WTC11 (cell line): ENCODE measurements around the gene AKR1B15. TPM values are rescaled to one million over a fixed set of nuclear protein-coding genes. Genes with fewer than 3 reads are reported as not detected.

Source experiments
- ATAC-seq: fragments of 200-7000 bp; cut with Tn5 transposase; 2 replicates; pipeline ENCODE4 v1.10.0; 2021; ENCODE audit warnings: mild to moderate bottlenecking, moderate library complexity
- CTCF ChIA-PET: fragments of 300-600 bp; sonication (Branson Sonifier 250); formaldehyde crosslinking; loops from one replicate; lab custom pipeline; 2021; ENCODE audit warnings: antibody characterized with exemption; lab: Charles Lee
- POLR2A ChIA-PET: fragments of 350-600 bp; sonication (Branson Sonifier 250); formaldehyde crosslinking; loops from one replicate; lab custom pipeline; 2021; ENCODE audit warnings: antibody characterized with exemption; lab: Charles Lee
- DNase-seq: peaks from one replicate; pipeline ENCODE4 v3.0.0; 2021; ENCODE audit warnings: low spot score
- H3K27ac Mint-ChIP-seq: 2 replicates; pipeline ENCODE4 v1.8.0; 2021; ENCODE audit warnings: mixed read lengths
- H3K27me3 Mint-ChIP-seq: 2 replicates; pipeline ENCODE4 v1.8.0; 2021; ENCODE audit warnings: low read depth, mild to moderate bottlenecking, moderate library complexity, mixed read lengths
- H3K36me3 Mint-ChIP-seq: 2 replicates; pipeline ENCODE4 v1.8.0; 2021; ENCODE audit warnings: mixed read lengths
- H3K4me1 Mint-ChIP-seq: 2 replicates; pipeline ENCODE4 v1.8.0; 2022; ENCODE audit warnings: mixed read lengths
- H3K4me3 Mint-ChIP-seq: 2 replicates; pipeline ENCODE4 v1.8.0; 2021; ENCODE audit warnings: mild to moderate bottlenecking, moderate library complexity, mixed read lengths
- H3K9me3 Mint-ChIP-seq: 2 replicates; pipeline ENCODE4 v1.8.0; 2021; ENCODE audit warnings: mixed read lengths
- CTCF ChIP-seq: fragments of 200-600 bp; IDR thresholded peaks from 2 replicates; pipeline ENCODE4 v1.8.0; 2022; ENCODE audit warnings: antibody characterized with exemption
- E2F4 ChIP-seq: sonication (generic); formaldehyde crosslinking; IDR thresholded peaks from 2 replicates; pipeline ENCODE4 v1.8.1; 2022; ENCODE audit warnings: low read depth, mild to moderate bottlenecking, moderate library complexity, missing genetic modification reagents, borderline replicate concordance
- ELF4 ChIP-seq: sonication (generic); formaldehyde crosslinking; IDR thresholded peaks from 2 replicates; pipeline ENCODE4 v1.8.1; 2022; ENCODE audit warnings: low read depth, mild to moderate bottlenecking, moderate library complexity, missing genetic modification reagents
- EMX1 ChIP-seq: fragments of 250-450 bp; sonication (Bioruptor Pico); IDR thresholded peaks from 2 replicates; pipeline ENCODE4 v1.8.0; 2021; ENCODE audit warnings: mild to moderate bottlenecking
- JAZF1 ChIP-seq: fragments of 250-450 bp; sonication (Bioruptor Pico); IDR thresholded peaks from 2 replicates; pipeline ENCODE4 v1.9.0; 2021; ENCODE audit warnings: moderate library complexity, mild to moderate bottlenecking, inconsistent platforms
- MXD4 ChIP-seq: fragments of 250-450 bp; sonication (Bioruptor Pico); IDR thresholded peaks from 2 replicates; pipeline ENCODE4 v1.8.0; 2021; ENCODE audit warnings: mild to moderate bottlenecking, moderate library complexity, borderline replicate concordance
- PRDM15 ChIP-seq: sonication (generic); formaldehyde crosslinking; IDR thresholded peaks from 2 replicates; pipeline ENCODE4 v1.8.0; 2022; ENCODE audit warnings: missing genetic modification reagents
- PRRX2 ChIP-seq: fragments of 250-450 bp; sonication (Bioruptor Pico); IDR thresholded peaks from 2 replicates; pipeline ENCODE4 v1.8.0; 2021; ENCODE audit warnings: mild to moderate bottlenecking
- SP1 ChIP-seq: sonication (generic); formaldehyde crosslinking; conservative IDR thresholded peaks from 2 replicates; pipeline ENCODE4 v1.8.1; 2022; ENCODE audit warnings: missing genetic modification reagents
- STAT6 ChIP-seq: sonication (generic); formaldehyde crosslinking; conservative IDR thresholded peaks from 2 replicates; pipeline ENCODE4 v1.8.1; 2023; ENCODE audit warnings: mild to moderate bottlenecking, low read depth, missing genetic modification reagents, moderate library complexity
- TP53 ChIP-seq: sonication (generic); formaldehyde crosslinking; IDR thresholded peaks from 2 replicates; pipeline ENCODE4 v1.8.1; 2023; ENCODE audit warnings: mild to moderate bottlenecking, missing genetic modification reagents
- USF1 ChIP-seq: sonication (generic); formaldehyde crosslinking; IDR thresholded peaks from 2 replicates; pipeline ENCODE4 v1.8.0; 2022; ENCODE audit warnings: mild to moderate bottlenecking, missing genetic modification reagents
- ZBTB43 ChIP-seq: sonication (generic); formaldehyde crosslinking; IDR thresholded peaks from 2 replicates; pipeline ENCODE4 v1.8.1; 2023; ENCODE audit warnings: mild to moderate bottlenecking, missing genetic modification reagents
- ZNF281 ChIP-seq: sonication (generic); formaldehyde crosslinking; IDR thresholded peaks from 2 replicates; pipeline ENCODE4 v1.8.0; 2023; ENCODE audit warnings: mild to moderate bottlenecking, missing genetic modification reagents
- ZNF423 ChIP-seq: fragments of 250-450 bp; sonication (Bioruptor Pico); IDR thresholded peaks from 2 replicates; pipeline ENCODE4 v2.1.2; 2022; ENCODE audit warnings: mild to moderate bottlenecking, moderate library complexity
- total RNA-seq: library from RNA; stranded (reverse); gene quantifications from 3 replicates; pipeline ENCODE4 v1.2.3, GENCODE V29; 2021

The AKR1B15 gene
- total RNA-seq, 1 experiment from 2014 or later, result not detected

- TF ChIP-seq STAT6 (no peak), ZNF281 (CRISPR knock-in tag) (no peak)
These were observed 63.3 kb downstream of the AKR1B15 start (continued) for GRCh38 chr7:134612197-134612596.

- CTCF ChIA-PET, result interaction anchor here (1.2 kb wide), 1 partner anchor 181 kb away, joined by 3 read pairs; no protein-coding TSS in a partner anchor
- Mint-ChIP-seq H3K9me3 (peaks cover 4% of the 10 kb centered on the region; the same call in 1 of the 2 replicates), H3K4me1 (no peaks in the 10 kb centered on the region), H3K4me3 (no peak overlapping the region), H3K36me3 (no peaks in the 10 kb centered on the region), H3K27ac (no peak overlapping the region), H3K27me3 (peaks cover 20% of the 10 kb centered on the region)
- ATAC-seq (no peak), DNase-seq (no peak)
- POLR2A ChIA-PET, result no interaction called here
- TF ChIP-seq SP1 (CRISPR knock-in tag) (no peak), USF1 (CRISPR knock-in tag) (no peak), ELF4 (CRISPR knock-in tag) (no peak), PRRX2 (no peak), EMX1 (CRISPR knock-in tag) (no peak), ZNF423 (no peak)
These were observed 64.9 kb downstream of the AKR1B15 start for GRCh38 chr7:134613623-134614347.

GRCh38 chr7:134616611-134617010 is 67.7 kb downstream of the AKR1B15 start:
- ChIA-PET CTCF (no interaction called here), POLR2A (no interaction called here)
- Mint-ChIP-seq H3K9me3 (peaks cover 4% of the 10 kb centered on the region; the same call in 1 of the 2 replicates), H3K27ac (no peak overlapping the region), H3K4me1 (no peaks in the 10 kb centered on the region), H3K4me3 (no peak overlapping the region), H3K27me3 (peaks cover 15% of the 10 kb centered on the region), H3K36me3 (no peaks in the 10 kb centered on the region)
- DNase-seq (no peak), ATAC-seq (no peak)
- no peak for TF ChIP-seq EMX1 (CRISPR knock-in tag)
- no peak for TF ChIP-seq JAZF1 (CRISPR knock-in tag)
- TF ChIP-seq MXD4 (CRISPR knock-in tag), result no peak
- no peak for TF ChIP-seq E2F4 (CRISPR knock-in tag)
- no peak for TF ChIP-seq PRRX2
- no peak for TF ChIP-seq CTCF
- TF ChIP-seq ZBTB43, result no peak
- TF ChIP-seq TP53 (CRISPR knock-in tag), result no peak
- no peak for TF ChIP-seq PRDM15 (CRISPR knock-in tag)
